ENCODE data around the gene IPPK.

- TF ChIP-seq CTCF (IDR thresholded peaks at IDR 0.05; ENCODE audit: low read length) (no peak), EZH2 (optimal IDR thresholded peaks at IDR 0.05; ENCODE audit: low read depth, low read length) (no peak), EZH2phosphoT487 (IDR thresholded peaks at IDR 0.05; ENCODE audit: low read length) (no peak)
These were observed 50.2 kb downstream of the IPPK start for GRCh38 chr9:92619601-92620300.
